HG02642 (cell line): ENCODE data around the gene OR1F1.

Source experiments
- ATAC-seq: cut with Tn5 transposase; IDR thresholded peaks from one replicate; pipeline ENCODE4 v1.9.1; 2021; ENCODE audit warnings: mild to moderate bottlenecking; ENCODE audit not compliant: unreplicated experiment, poor library complexity

Gene OR1F1

GRCh38 chr16:3243882-3244281, 55.9 kb downstream of the OR1F1 start:
- ATAC-seq, result no peak

DNA sequence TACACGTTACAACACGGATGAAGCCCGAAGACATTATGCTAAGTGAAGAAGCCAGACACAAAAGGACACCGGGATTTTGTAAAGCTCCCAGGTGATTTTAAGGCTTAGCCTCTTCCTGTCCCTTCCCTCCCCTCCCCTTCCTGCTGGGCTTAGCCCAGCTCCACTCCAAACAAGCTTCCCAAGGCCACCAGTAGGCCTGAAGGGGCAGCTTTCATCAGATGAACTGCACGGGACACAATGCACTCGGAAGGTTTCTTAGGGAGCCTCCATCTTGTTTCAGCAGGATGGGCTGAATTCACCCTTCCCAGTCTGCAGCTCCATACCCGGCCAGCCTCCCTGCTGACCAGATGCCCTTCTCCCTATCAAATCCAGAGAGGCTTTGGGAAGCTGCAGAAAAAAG, 58.0 kb downstream of the OR1F1 start:
- ATAC-seq, result no peak

DNA sequence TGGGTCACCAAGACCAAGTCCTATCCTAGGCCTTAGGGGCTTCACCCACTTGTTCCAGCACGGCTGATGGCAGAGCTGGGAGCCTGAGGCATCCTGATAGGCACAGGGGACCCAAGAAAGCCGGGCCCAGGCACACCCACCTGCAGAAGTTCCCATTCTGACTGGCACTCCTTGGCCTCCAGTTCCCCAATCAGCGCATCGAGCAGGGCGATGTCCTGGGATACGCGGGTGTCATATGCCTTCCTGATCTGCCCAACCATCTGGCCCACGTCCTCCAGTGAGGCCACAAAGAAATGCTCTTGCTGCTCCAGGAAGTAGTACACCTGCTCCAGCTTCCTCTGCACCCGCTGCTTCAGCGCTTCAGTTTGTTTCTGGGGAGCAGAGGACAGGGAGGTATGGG, 58.9 kb downstream of the OR1F1 start:
- no peak for ATAC-seq

DNA sequence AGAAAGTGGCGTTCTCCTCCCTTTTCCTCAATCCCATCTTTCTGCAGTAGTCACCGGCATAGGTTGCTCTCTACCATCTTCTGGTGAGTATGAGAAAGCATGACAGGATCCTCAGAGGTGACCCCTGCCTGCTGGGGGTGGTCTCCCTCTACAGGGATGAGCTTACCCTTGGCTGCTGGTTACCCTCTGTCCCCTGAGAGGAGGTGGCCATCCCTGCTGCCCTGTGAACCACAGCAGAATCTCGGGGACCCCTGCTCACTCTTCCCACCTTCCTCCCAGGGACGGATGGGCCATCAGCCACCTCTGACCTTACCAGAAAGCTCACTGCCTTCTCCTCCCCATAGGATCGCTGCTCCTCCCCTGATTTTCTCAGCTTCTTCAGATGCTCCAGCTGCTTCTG, 60.6 kb downstream of the OR1F1 start:
- no peak for ATAC-seq

DNA sequence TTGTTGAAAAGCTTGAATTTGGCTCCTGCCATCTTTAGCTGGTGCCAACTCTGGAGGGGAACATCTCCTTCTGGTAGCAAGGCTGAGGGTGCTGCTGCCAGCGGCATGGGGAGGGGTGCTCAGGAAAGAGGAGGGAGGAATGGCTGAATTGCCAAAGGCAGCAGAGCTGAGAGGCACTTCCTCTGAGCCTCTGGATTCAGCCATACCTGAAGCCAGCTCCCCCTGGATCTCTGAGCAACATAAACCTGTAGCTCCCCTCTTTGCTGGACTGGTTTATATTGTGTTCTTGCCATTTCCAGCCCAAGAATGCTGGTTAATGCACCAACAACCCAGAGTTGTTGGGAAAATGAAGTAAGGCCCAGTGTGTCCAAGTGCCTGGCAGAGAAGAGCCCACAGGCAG, 61.0 kb downstream of the OR1F1 start:
- no peak for ATAC-seq

DNA sequence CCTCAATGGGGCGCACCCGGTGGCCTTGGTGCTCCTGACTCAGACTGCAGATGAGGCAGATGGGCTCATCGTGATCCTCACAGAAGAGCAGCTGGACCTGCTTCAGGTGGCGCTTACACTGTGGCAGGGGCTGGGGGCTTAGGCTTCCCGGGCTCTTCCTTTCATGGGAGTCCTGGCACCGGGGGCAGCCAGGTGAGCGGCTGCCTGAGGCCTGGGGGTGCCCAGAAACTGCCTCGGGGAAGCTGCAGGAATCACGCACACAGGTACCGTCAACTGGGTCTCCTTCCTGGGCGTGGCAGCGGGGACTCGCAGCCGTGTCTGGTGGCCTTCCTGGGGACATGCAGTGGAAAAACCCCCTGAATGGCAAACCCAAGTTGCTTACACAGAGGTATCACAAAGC, 61.4 kb downstream of the OR1F1 start:
- ATAC-seq, result no peak

- no peak for ATAC-seq
Measured at GRCh38 chr16:3252967-3253366, 65.0 kb downstream of the OR1F1 start.

- ATAC-seq, result no peak
Measured at GRCh38 chr16:3254309-3254708, 66.3 kb downstream of the OR1F1 start.
